Lower leg skin (tissue), 3 donors: ENCODE data around the gene LRRC43.

ENCODE experiments used
- POLR2A ChIP-seq, 2 donors: fragments of 450-650 bp; IDR thresholded peaks; one replicate each; pipeline ENCODE4 v1.6.1; 2016 to 2017; ENCODE audit warnings: antibody characterized with exemption in 2 of 2, mild to moderate bottlenecking in 1 of 2, moderate library complexity in 1 of 2
- TF ChIP-seq, protein P1 (sequence below), 3 donors: fragments of 450-650 bp; IDR thresholded peaks; one replicate each; pipeline ENCODE4 v1.5.1; 2016; ENCODE audit warnings: antibody characterized with exemption in 3 of 3, mild to moderate bottlenecking in 3 of 3, moderate library complexity in 2 of 3

DNA sequence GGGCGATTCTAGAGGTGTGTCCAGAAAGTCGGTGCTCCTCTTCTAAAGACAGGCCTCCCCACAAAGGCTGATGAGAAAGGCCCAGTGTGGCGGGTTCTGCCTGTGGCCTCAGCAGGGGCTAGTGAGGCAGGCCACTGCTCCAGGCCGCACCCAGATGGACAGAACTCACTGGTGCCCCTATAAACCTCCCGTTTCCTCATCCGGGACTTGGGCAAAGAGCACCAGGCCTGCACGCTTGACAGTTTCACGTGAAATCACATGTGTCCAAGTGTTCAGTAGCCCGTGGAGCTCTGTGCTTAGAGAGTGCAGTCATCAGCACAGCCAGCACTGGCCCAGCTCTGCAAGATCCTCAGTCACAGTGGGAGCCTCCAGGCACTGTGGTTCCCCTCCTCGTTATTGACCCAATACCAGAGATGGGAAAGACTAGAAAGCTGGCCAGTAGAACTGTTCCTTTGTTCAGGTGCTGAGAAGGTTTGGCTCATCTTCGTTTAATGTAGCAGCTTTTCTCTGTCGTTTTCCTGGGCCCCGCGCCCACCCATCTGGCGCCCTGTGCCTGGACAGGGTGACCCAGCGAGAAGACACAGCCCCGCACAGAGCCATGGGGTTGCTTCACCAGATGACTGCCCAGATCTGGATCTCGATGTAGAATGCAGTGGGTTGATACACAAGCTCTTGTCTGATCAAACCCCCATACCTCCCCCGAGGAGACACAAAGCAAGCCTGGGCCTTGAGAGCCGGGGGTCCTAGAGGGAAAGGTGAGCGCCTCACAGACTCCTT is 35.2 kb upstream of the LRRC43 start:
- TF ChIP-seq, protein P1, sequence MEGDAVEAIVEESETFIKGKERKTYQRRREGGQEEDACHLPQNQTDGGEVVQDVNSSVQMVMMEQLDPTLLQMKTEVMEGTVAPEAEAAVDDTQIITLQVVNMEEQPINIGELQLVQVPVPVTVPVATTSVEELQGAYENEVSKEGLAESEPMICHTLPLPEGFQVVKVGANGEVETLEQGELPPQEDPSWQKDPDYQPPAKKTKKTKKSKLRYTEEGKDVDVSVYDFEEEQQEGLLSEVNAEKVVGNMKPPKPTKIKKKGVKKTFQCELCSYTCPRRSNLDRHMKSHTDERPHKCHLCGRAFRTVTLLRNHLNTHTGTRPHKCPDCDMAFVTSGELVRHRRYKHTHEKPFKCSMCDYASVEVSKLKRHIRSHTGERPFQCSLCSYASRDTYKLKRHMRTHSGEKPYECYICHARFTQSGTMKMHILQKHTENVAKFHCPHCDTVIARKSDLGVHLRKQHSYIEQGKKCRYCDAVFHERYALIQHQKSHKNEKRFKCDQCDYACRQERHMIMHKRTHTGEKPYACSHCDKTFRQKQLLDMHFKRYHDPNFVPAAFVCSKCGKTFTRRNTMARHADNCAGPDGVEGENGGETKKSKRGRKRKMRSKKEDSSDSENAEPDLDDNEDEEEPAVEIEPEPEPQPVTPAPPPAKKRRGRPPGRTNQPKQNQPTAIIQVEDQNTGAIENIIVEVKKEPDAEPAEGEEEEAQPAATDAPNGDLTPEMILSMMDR (IDR thresholded peaks at IDR 0.05) = no peak
- no peak for TF ChIP-seq POLR2A (IDR thresholded peaks at IDR 0.05)
